K562 (cell line): Measurements from ENCODE around the gene SYT15. TPM values are rescaled to one million over a fixed set of nuclear protein-coding genes. Genes with fewer than 3 reads are reported as not detected.
A peak's percentile ranks its signal among the peaks of the same experiment; 100 is the strongest.
"Not testable (repeated sequence)": the region's sequence is repeated elsewhere in the genome, so short reads cannot be mapped to it uniquely, and the experiment has no call there.

Source experiments
- ATAC-seq: fragments of 200-7000 bp; cut with Tn5 transposase; 3 replicates; pipeline ENCODE4 v1.9.1; 2020; ENCODE audit warnings: moderate library complexity
- BruUV-seq: library from RNA; stranded (reverse); fragments of 400-500 nt; replicated peaks from 2 replicates; lab custom pipeline; 2021; lab: Mats Ljungman, UMichigan
- CTCF ChIA-PET: fragments of 300-600 bp; formaldehyde crosslinking; extraction: SDS; loops from one replicate; lab custom pipeline; 2021; ENCODE audit warnings: low intra/inter-chr PET ratio; lab: Yijun Ruan, JAX
- POLR2A ChIA-PET: fragments of 300-600, 350-650 bp; sonication (Branson Sonifier 250); formaldehyde crosslinking; extraction: SDS; loops from one replicate; lab custom pipeline; 2021; ENCODE audit warnings: antibody characterized with exemption, inconsistent platforms; lab: Yijun Ruan, JAX
- DNase-seq, 4 experiments: peaks; one replicate each; pipeline versions ENCODE4 v3.0.0 to v3.0.0-alpha.2; 2011 to 2018; ENCODE audit warnings: low spot score in 3 of 4, mixed read lengths in 3 of 4; ENCODE audit errors: extremely low read depth in 1 of 4
- FAIRE-seq: peaks from 2 replicates; lab custom pipeline; 2011; peaks lifted over from hg19 to GRCh38; lab: Jason Lieb, UNC
- H2AFZ ChIP-seq: 2 replicates; pipeline ENCODE4 v1.6.0; 2011; ENCODE audit warnings: low read depth, low read length, control low read depth, inconsistent platforms
- H3K27ac ChIP-seq: fragments of 200-600 bp; 3 replicates; pipeline ENCODE4 v1.8.0; 2011; ENCODE audit warnings: low read depth, mild to moderate bottlenecking, control low read depth, inconsistent platforms, low read length, moderate library complexity, mixed read lengths; ENCODE audit errors: extremely low read depth
- H3K27me3 ChIP-seq, 2 experiments: fragments of 300-600 bp in 1 of 2; 2 replicates in 1 of 2; 3 replicates in 1 of 2; pipeline versions ENCODE4 v1.6.0 to v1.8.0; 2011; ENCODE audit warnings: inconsistent platforms in 2 of 2, low read length in 2 of 2, mild to moderate bottlenecking in 1 of 2, mixed read lengths in 1 of 2, moderate library complexity in 1 of 2; ENCODE audit not compliant: control insufficient read depth in 2 of 2, insufficient read depth in 2 of 2
- H3K36me3 ChIP-seq: fragments of 300-600 bp; 3 replicates; pipeline ENCODE4 v1.8.0; 2011; ENCODE audit warnings: mild to moderate bottlenecking, low read length, inconsistent platforms; ENCODE audit not compliant: control insufficient read depth, insufficient read depth
- H3K4me1 ChIP-seq, 2 experiments: fragments of 200-600 bp in 1 of 2; replicated peaks in 1 of 2; 2 replicates in 1 of 2; 3 replicates in 1 of 2; pipeline versions ENCODE4 v1.5.1 to v1.8.0; 2011; ENCODE audit warnings: inconsistent platforms in 2 of 2, low read length in 2 of 2, mild to moderate bottlenecking in 1 of 2, mixed read lengths in 1 of 2, moderate library complexity in 1 of 2; ENCODE audit not compliant: control insufficient read depth in 2 of 2, insufficient read depth in 2 of 2
- H3K4me2 ChIP-seq: 2 replicates; pipeline ENCODE4 v1.6.1; 2011; ENCODE audit warnings: low read length, control low read depth, inconsistent platforms, mixed read lengths; ENCODE audit not compliant: insufficient read depth
- H3K4me3 ChIP-seq: fragments of 200-600 bp; sonication (generic), shearing (Covaris generic); 2 replicates; pipeline ENCODE4 v1.5.1; 2016; ENCODE audit warnings: control low read depth, inconsistent platforms
- H3K79me2 ChIP-seq: fragments of 200-600 bp; 3 replicates; pipeline ENCODE4 v1.8.0; 2011; ENCODE audit warnings: low read length, inconsistent platforms; ENCODE audit not compliant: control insufficient read depth, insufficient read depth
- H3K9ac ChIP-seq, 2 experiments: 2 replicates each; pipeline versions ENCODE4 v1.6.0 to v1.6.1; 2011; ENCODE audit warnings: low read depth in 2 of 2, low read length in 2 of 2, control low read depth in 1 of 2, inconsistent platforms in 1 of 2, mild to moderate bottlenecking in 1 of 2, mixed read lengths in 1 of 2; ENCODE audit not compliant: insufficient read depth in 1 of 2
- H3K9me1 ChIP-seq: one replicate; pipeline ENCODE4 v1.6.0; 2011; ENCODE audit warnings: inconsistent platforms, mild to moderate bottlenecking, low read length, moderate library complexity; ENCODE audit not compliant: control insufficient read depth, insufficient read depth
- H3K9me3 ChIP-seq: replicated peaks from 2 replicates; pipeline ENCODE4 v1.5.1; 2011; ENCODE audit warnings: low read depth, low read length, inconsistent platforms; ENCODE audit not compliant: control insufficient read depth, insufficient read depth
- H4K20me1 ChIP-seq: replicated peaks from 2 replicates; pipeline ENCODE4 v1.6.1; 2011; ENCODE audit warnings: low read length, inconsistent platforms, mixed read lengths; ENCODE audit not compliant: control insufficient read depth, insufficient read depth
- L3MBTL2 ChIP-seq: fragments of 450-650 bp; IDR thresholded peaks from 2 replicates; pipeline ENCODE4 v1.6.1; 2016; ENCODE audit warnings: mild to moderate bottlenecking, moderate library complexity
- MGA ChIP-seq: fragments of 450-650 bp; IDR thresholded peaks from 2 replicates; pipeline ENCODE4 v1.6.1; 2016; ENCODE audit warnings: mild to moderate bottlenecking, moderate library complexity
- MNT ChIP-seq, 2 experiments: fragments of 450-650 bp; conservative IDR thresholded peaks; 2 replicates each; pipeline ENCODE4 v1.6.1; 2017; ENCODE audit warnings: mild to moderate bottlenecking in 2 of 2, moderate library complexity in 2 of 2
- PRDM10 ChIP-seq: fragments of 450-650 bp; IDR thresholded peaks from 2 replicates; pipeline ENCODE4 v1.6.1; 2018; ENCODE audit not compliant: partially characterized antibody
- WGBS: fragments of 100-300 bp; shearing (Covaris generic); methylation state at CpG from one replicate; pipeline ENCODE4 v1.1.6; 2016; ENCODE audit warnings: low coverage, mixed read lengths; ENCODE audit not compliant: insufficient coverage; ENCODE audit errors: missing lambda C conversion rate; 5-methylcytosine and 5-hydroxymethylcytosine counted together
- in situ Hi-C: fragments of 300-500 bp; cut with MboI; formaldehyde crosslinking; loops from 4 replicates; pipeline ENCODE4 v1.15.0; 2018; ENCODE audit warnings: inconsistent platforms, mixed read lengths
- intact Hi-C: fragments of 100-400 bp; cut with micrococcal nuclease; formaldehyde crosslinking; loops from 2 replicates; pipeline ENCODE4 v1.14.2; 2022
- polyA plus RNA-seq, 8 experiments: library from polyadenylated mRNA; depleted of rRNA in 4 of 8; stranded (reverse) in 5 of 8; unstranded in 3 of 8; fragments of >200 nt; fragmentation: Nextera tagmentation in 2 of 8; fragmentation: Illumina TruSeq in 1 of 8; extraction: Ambion mirVana in 2 of 8; extraction: Trizol in 1 of 8; gene quantifications; 2 replicates each; pipeline versions ENCODE4 v1.2.1 to v1.2.3, GENCODE V29; 2011 to 2014; ENCODE audit warnings: inconsistent platforms in 1 of 8, missing spikeins in 1 of 8
- total RNA-seq, 7 experiments: library from RNA; depleted of rRNA in 6 of 7; stranded (reverse); fragments of >200 nt in 6 of 7; fragmentation: Illumina TruSeq in 2 of 7; extraction: Trizol in 2 of 7; gene quantifications; 2 replicates each; pipeline versions ENCODE4 v1.2.1 to v1.2.3, GENCODE V29; 2011 to 2021; ENCODE audit warnings: low replicate concordance in 1 of 7

SYT15 gene
- total and polyA plus RNA-seq, 9 of the 15 experiments (the other 6 are each of a cell fraction or from before 2014, with no cell fraction given) = 0.05 to 0.82 (median 0.21) TPM; not detected in 1

- H3K9me1 ChIP-seq, H3K36me3 ChIP-seq, DNase-seq, H3K79me2 ChIP-seq, H3K27ac ChIP-seq, BruUV-seq, in situ Hi-C loops, intact Hi-C loops, H3K4me2 ChIP-seq, H4K20me1 ChIP-seq, H3K4me1 ChIP-seq, POLR2A ChIA-PET, FAIRE-seq, H3K9me3 ChIP-seq, CTCF ChIA-PET, H3K27me3 ChIP-seq: not testable (repeated sequence)
- peak overlapping the region; percentile 27; the same call in 1 of the 2 replicates for H3K4me3 ChIP-seq
- H2AFZ ChIP-seq = peak overlapping the region; percentile 72
- H3K9ac ChIP-seq = peak overlapping the region in 1 of 2 experiments; percentile 41; a peak in 1 of 4 replicates
- WGBS = 0% methylated on average over 3 of the region's 63 CpGs
- peak; percentile 94 for ATAC-seq
- peak; percentile 63 for TF ChIP-seq PRDM10
- peak; percentile 72 for TF ChIP-seq L3MBTL2
- peak; percentile 33 to 69; a peak in 3 of 4 replicates for TF ChIP-seq MNT (conservative IDR thresholded peaks at IDR 0.05)
- peak; percentile 43; the same call in 1 of the 2 replicates for TF ChIP-seq MGA
Measured at GRCh38 chr10:46635364-46635959, 56.5 kb downstream of the SYT15 start.
